GM21447 (cell line): ENCODE data around the gene BICDL1.

Source experiments
- ATAC-seq: cut with Tn5 transposase; IDR thresholded peaks from one replicate; pipeline ENCODE4 v1.9.1; 2021; ENCODE audit not compliant: unreplicated experiment

BICDL1 gene

GRCh38 chr12:120076651-120077050, 87.6 kb downstream of the BICDL1 start:
- no peak for ATAC-seq

- ATAC-seq, result no peak
Observed at GRCh38 chr12:120077260-120077659, 88.2 kb downstream of the BICDL1 start.

DNA sequence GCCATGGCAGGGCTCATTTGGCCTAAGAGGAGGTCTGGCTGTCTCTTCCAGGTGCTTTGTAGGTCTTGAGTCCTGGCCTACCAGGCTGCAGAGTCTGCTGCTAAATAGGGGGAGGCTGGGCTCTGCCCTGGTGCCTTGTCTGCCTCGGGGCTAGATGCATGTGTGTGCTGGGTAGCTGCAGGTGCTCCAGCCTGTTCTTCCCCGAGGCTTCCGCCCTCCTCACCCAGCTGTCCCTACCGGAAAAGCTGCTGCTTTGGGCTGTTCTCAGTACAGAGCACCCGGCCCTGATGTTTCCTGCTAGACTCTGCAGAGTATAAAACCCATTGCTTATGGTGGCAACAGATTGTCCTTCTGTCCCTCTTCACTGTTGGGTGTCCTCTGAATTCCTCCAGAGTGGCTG, 89.8 kb downstream of the BICDL1 start:
- ATAC-seq, result no peak

- no peak for ATAC-seq
Observed at GRCh38 chr12:120079411-120080400, 90.7 kb downstream of the BICDL1 start.

DNA sequence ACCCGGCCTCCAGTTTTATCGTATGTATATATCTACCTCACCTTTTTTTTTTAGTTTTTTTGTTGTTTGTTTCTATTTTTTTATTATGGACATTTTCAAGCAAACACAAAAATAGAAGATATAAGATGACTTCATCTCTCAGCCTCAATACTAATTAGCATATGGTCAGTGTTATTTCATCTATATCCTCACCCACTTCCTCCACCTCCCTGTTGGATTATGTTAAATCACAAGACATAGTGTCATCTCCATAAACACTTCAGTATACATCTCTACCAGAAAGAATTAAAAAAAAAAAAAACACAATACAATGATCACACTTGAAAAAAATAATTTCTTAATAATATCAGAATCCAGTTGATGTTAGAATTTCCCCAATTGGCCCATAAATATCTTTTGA, 92.6 kb downstream of the BICDL1 start:
- ATAC-seq, result no peak

DNA sequence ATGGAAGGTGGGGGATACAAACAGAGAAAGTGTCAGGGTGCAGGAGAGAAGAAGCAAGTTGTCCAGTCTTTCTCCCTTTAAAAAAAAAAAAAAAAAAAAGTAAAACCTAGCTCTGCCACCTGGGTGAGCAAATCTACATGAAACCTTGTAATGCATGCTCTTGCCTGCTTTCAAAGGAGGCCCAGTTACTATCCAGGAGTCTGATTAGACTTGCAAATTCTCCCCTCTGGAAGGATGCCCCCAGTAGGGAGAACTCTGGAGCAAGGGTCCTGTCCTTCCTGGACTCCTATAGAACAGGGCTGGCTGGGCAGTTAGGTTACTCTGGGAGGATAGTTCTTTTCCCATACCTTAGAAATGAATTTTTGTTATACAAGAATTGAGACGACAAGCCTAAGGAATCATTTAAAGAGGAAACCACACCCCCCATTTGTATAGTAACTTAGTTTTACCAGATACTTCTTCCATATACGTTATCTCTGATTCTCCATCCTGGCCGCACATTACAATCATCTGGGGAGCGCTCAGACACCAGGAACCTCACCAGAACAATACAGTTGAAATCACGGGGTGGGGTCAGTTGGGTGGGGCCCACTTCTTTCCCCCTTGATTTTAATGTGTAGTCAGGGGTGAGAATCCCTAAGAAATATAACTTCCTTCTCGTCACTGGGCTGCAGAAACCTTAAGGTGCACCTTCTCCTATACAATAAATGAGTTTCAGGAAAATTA, 97.0 kb downstream of the BICDL1 start:
- ATAC-seq, result no peak

DNA sequence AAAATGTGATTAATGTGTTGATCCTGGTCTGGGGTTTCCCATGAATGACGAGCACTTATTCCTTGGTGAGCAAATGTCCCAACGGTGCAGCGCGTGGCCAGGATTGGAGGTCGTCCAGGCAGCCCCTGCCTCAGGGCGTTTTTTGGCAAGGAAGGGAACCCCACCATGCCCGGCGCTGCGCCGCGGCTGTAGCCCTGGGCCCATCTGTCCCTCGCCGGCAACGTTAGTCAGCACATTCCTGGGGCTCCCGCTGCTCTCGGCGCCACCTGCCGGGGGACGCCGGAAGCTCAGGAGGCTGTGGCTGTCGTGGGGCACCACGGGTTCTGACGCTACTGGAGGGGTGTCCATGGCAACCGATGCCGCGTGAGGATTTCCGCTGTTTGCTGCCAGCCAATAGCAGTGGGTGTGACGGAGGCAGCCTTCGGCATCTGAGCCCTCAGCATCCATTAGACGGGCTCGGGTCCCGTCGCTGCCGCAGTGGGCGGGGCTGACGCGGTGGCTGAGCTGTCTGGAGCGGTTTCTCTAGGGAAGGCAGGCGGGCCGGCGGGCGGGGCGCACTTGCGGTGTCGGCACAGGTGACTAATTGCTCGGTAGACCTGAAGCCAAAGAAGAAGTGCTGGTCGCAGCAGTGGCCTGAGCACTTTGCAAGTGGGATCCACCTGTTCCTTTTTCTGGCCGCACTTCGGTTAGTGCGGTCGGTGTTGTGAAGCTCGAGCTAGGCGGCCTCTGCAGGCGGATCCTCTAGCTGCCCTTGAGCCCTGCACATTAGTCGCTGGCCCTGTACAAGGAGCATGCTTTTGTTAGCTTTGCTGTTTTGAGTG, 98.0 kb downstream of the BICDL1 start:
- ATAC-seq, result peak; percentile 94

DNA sequence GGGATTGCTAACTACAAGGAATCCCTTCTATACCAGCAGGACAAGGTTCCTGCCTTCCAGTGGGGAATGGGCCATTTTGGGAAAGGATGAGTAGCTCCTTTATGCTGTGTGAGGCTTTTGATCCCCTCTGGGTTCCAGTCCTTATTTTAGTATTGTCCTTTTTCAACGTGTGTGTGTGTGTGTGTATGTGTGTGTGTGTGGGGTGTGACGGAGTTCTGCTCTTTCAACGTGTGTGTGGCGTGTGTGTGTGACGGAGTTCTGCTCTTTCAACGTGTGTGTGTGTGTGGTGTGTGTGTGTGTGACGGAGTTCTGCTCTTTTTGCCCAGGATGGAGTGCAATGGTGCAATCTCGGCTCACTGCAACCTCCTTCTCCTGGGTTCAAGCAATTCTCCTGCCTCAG, 100.1 kb downstream of the BICDL1 start:
- ATAC-seq, result no peak

GRCh38 chr12:120089796-120090195, 100.8 kb downstream of the BICDL1 start:
- no peak for ATAC-seq

DNA sequence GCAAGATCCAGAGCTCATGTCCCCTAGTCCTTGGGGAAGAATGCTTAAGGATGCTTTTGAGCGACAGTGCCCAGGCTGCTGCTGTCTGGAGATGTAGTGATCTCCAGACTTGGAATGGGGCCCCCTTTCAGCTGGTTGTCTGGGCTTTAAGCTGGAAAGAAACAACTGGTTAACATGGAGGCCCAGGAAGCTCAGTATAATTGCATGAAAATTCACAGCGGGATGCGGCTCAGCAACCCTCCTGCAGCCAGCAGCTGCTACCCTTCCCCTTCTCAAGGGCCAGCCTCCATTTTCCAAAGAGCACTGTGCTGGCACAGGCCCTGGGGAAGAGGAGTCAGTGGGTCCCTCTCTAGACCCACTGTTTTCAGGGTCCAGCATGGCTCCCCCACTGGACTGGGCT, 101.2 kb downstream of the BICDL1 start:
- no peak for ATAC-seq

DNA sequence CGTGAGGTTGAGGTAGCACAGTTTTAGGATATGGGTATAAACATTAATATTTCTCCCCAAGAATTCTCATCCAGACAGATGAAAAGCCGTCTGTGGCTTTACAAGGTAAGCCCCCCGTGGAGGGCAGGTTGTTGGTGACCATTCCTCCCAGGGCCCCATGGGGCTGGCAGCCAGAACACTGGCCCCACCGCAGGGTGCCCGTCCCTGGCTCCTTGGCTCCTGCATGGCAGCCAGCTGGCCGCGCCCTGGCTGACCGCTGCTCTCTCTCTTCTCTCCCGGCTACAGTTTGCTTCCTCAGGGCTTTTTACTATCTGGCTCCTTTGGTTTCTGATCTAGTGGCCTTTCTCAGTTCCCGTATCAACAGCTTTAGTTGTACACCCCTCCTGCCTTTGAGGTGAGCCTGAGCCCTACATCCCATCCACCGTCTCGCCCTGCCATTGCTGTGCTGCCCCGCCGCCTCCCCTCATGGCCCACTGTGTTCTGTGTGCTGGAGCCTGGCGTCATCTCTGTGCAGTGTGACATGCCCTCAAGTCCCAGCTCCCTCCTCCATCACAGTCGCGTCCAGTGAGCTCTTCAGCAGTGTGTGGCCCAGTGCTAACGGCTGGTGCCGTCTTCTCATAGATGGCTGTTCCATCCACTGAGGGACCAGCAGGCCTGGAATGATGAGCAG, 101.7 kb downstream of the BICDL1 start:
- no peak for ATAC-seq

- ATAC-seq, result no peak
Observed at GRCh38 chr12:120091371-120092090, 102.5 kb downstream of the BICDL1 start.

DNA sequence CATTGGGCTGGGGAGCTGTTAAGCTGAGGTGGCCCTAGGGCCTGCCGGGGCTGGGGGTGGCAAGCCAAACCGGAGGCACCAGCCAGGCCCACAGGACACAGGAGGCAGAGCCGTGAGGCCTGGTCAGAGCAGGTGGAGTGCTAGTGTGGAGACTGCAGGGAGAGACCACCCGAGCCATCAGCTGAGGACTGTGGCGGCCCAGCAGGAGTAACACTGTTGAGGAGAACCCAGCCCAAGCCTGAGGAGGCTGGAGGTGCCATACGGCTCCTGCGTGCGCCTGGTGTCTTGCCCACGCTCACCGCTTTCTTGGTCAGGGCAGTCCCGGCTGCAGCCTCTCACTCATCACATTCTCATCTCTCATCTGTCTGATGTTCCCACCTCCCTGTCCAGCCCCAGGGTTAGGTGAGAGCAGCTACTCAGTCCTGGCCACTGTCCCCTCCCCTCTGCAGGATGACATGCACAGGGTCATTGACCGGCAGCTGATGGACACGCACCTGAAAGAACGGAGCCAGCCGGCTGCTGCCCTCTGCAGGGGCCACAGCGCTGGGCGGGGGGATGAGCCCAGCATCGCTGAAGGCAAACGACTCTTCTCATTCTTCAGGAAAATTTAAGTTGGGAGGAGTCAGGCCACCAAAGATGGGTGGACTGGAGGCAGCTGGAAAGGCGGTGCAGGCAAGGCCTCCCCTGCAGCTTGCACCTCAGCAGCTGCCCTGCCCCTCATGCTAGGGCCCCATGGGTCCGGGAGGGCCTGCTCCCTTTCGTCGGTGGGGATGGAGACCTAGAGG, 103.7 kb downstream of the BICDL1 start:
- no peak for ATAC-seq

DNA sequence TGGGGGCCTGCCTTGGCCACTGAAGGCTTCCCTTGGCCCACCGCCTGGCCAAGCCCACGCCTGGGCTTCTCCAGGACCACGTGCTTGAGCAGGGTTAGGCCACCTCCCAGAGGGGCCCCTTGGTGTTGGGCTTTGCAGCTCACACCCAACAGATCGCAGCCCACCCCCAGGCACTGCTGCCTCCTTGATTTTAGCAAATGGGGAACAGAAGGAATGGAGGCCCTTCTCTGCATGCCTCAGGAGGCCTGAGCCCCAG, 104.2 kb downstream of the BICDL1 start:
- ATAC-seq, result no peak

DNA sequence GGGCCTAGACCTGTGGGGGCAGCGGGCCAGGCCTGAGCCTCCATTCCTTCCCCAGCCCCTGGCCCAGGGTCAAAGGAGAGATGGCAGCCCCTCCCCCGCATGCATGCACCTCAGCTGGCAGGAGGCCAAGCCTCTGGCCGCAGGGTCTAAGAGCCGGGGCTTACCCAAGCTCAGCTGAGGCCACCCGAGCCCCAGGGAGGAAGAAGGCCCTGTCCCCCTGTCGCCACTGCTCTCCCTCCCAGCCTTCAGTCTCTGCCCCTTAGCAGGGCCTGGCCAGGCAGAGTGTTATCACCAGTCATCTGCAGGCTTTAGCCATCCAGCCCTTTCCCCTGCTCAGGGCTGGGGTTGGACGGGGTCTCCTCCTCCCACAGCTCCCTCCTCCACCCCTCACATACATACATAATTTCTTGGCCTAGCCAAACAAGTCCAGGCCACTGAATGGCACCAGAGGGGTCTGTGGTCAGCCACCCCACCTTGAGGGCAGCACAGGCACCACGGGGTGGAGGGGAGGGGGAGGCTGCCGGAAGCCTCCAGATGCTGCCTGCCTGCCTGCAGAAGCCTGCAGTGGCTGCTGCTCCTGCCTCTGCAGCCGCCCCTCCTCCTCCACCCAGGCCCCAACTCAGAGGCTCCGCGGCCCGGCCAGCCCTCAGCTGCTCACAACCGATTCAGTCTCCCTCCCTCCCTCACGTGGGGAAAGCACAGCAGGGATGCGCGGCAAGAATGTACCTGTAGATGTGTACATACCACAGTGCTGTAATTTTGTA, 104.7 kb downstream of the BICDL1 start:
- no peak for ATAC-seq

GRCh38 chr12:120094485-120094884, 105.4 kb downstream of the BICDL1 start:
- no peak for ATAC-seq

DNA sequence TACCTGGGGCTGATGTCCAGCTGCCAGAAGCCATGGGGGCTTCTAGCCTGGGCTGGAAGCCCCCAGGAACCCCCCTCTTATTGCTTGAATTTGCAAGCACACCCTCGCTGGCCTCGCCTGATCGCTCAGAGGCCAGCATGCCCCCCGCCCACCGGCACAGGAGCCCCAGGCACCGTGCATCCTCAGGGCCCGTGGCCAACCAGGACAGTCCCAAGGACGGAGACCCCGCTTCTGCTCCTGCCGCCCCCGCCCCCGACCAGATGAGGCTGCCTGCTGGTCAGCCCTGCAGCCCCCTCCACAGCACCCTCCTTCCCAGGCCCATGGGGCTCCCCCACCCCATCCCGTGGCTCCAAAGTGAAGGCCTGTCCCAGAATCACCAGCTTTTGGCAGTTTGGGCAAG, 106.3 kb downstream of the BICDL1 start:
- no peak for ATAC-seq

DNA sequence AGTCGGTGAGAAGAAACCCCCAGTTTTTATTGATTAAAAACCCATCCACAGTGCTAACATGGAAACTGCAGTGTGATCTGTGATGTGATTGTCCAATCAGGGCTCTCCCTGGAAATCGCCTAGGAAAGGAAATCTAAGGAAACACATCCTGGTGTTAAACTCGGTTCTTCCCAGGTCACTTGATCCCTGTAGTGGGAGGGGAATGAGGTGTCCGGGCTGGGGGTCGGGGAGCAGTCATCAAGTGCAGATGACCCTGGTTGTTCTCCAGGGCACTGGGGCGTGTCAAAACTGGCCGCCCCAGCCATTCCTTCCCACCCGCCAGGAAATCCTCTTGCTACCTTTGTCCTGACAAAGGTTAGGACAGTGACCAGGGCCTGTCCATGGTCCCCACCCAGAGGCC, 106.7 kb downstream of the BICDL1 start:
- ATAC-seq, result no peak

DNA sequence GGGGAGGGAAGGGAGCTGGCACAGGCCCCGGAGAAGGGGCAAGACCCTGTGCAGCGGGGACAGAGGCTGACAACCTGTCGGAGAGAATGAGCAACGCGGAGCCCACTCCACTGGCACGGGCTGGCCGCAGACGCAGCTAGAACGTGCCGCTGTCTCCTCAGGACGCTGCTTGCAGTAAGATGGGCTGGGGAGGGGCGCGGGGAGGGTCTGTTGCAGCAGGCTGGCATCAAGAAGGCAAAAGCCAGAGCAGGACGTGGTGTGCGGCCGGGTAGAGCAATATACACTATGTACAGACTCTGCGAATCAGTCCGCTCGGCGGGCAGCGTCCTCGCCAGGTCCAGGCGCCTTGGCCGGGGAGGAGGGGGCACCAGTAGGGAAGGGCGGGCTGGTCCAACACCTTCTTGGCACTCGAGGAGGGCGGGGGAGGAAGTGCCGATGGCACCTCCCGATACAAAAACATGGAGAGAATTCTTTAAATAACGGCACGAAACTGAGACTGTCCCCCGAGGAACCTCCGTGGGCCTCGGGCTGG, 107.7 kb downstream of the BICDL1 start:
- no peak for ATAC-seq
